GM19238 (cell line): ENCODE data around the gene RBM20.
"Not testable (repeated sequence)": the region's sequence is repeated elsewhere in the genome, so short reads cannot be mapped to it uniquely, and the experiment has no call there.

Experiments used
- DNase-seq: peaks from one replicate; pipeline ENCODE4 v3.0.0; 2011; ENCODE audit warnings: low spot score; ENCODE audit not compliant: insufficient read length

Gene RBM20

GRCh38 chr10:110704906-110705476 lies 60.9 kb downstream of the RBM20 start:
- DNase-seq = no peak

- not testable (repeated sequence) for DNase-seq
Measured at GRCh38 chr10:110705596-110705995, 61.5 kb downstream of the RBM20 start.

- no peak for DNase-seq
Measured at GRCh38 chr10:110706690-110707098, 62.6 kb downstream of the RBM20 start.

DNA sequence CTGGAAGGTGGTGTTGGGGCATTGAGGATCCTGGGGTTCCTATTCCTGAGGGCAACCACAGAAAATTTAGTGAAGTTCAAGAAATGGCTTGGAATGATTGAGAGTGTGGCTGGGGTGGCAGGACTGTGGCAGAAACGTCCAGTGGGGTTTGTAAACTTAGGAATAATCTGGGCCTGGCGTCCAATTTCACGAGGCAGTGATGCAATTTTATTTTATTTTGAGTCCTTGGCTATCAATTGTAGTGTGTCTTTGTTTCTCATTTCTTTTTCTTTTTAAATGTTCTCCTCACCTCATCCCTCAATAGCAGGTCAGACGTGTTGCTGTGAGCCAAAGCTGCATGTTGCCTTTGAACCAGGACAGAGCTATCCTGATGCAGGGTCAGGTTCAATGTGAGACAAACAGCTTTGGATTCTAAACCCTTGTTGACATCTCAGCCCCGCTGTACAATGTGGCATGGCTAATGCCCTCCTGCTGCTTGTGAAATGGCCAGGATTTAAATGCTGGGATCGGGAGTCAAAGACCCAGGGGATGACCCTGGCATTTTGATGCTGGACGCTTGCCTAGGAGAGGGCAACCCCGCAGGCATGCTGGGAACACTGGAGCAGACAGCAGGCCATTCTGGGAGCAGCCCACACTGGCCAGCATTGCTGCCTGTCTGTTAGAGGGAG lies 64.8 kb downstream of the RBM20 start:
- DNase-seq = no peak

DNA sequence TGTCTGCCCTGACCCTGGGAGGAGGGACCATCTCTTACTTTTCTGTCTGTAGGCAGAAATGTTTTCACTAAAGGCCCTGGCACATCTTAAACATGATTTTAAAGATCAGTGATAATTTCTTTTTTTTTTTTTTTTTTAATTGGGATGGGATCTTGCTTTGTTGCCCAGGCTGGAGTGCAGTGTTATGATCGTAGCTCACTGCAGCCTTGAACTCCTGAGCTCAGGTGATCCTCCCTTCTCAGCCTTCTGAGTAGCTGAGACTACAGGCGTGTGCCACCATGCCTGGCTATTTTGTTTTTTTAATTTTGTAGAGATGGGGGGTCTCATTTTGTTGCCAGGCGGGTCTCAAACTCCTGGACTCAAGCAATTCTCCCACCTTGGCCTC lies 65.3 kb downstream of the RBM20 start:
- no peak for DNase-seq

DNA sequence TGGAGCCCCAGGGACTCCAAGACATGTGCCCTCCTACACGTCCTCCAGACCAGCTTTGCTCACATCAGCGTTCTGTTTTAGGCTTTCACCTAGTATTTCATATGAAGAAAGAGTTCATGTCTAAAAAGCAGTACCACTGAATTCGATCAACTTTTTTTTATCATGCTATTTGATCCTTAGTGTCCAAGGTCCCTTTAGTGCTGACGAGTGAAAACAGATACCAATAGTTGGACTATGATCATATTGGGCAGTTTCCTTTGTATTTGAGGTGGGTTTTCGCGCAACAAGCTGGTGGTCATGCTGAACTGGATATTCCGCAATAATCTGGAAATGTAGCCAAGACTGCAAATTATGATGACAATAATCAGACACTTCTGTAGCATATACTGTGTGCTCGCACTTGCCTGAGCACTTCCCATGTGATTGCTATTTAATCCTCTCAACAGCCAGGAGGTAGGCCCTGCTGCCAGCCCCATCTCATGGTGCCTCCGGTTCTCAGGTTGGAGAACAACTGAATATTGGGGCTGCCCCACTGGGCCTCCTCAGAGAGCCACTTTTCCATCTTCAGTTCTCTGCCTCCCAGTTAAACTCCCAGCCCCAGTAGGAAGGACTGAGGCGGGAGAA lies 65.9 kb downstream of the RBM20 start:
- DNase-seq = no peak

DNA sequence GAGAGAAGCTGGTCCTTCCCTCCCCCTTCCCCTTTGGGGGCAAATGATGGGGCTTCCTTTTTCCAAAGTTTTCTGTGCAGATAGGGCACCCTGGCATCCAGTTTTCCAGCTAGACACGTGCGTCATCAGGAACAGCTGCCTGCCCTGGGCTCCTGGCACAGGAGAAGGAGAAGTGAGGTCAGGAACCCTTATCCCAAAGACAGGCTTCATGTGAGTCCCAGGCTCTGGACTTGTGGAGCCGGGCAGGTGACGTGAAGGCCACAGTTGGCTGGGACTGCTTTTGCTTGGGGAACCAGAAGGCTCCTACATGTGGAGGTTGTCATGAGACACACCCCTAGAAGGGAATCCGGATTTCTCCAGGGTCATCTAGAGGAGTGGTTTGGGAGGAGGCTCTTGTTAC lies 66.5 kb downstream of the RBM20 start:
- DNase-seq = no peak

GRCh38 chr10:110711382-110711781 lies 67.2 kb downstream of the RBM20 start:
- DNase-seq = no peak

DNA sequence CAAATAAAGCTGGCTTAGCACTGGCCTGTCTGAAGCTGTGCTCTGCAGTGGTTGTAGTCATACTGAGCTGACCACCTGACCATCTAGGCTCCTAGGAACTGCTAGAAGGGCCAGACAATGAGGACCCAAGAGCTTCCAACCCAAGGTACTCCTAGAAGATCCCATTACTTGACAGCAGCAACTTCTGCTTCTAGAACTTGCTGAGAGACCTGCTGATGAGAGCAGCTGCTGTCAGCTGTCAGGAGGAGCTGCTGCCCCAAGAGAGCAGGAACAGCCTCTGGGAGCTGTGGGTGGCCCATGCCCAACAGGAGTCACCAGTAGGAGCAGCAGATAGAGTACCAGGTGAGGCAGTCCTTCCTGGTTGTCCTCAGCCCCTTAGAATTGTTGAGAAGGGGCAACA lies 70.2 kb downstream of the RBM20 start:
- DNase-seq = no peak

GRCh38 chr10:110717781-110718589 lies 73.8 kb downstream of the RBM20 start:
- no peak for DNase-seq

DNA sequence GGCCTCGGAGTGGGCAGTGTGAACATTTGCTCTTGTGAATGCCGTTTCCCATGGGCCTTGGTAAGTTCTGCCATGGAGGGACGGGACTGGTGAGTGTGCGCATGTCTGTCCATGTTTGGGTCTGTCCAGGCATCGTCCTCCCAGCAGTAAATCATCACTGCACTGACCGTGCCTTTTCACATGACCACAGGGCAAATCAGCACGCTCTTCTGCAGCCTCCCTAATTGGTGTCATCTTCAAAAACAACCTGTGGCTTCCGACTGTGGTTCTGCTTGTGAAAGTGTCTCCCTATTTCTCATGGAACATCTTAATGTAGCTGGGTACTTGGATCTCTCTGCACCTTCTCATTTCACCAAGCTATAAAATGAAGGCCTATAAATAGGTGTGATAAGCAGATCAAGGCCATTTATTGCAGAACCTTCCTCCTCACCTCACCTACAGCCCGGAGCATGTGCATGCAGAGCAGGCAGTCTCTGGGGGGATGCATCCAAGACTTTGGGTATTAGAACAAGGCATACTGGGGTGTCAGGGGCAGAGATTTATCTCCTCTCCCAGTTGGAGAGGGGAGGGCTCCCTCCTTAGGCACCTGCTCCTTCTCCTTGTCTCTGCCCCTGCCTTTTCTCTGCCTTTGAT lies 77.4 kb downstream of the RBM20 start:
- no peak for DNase-seq

DNA sequence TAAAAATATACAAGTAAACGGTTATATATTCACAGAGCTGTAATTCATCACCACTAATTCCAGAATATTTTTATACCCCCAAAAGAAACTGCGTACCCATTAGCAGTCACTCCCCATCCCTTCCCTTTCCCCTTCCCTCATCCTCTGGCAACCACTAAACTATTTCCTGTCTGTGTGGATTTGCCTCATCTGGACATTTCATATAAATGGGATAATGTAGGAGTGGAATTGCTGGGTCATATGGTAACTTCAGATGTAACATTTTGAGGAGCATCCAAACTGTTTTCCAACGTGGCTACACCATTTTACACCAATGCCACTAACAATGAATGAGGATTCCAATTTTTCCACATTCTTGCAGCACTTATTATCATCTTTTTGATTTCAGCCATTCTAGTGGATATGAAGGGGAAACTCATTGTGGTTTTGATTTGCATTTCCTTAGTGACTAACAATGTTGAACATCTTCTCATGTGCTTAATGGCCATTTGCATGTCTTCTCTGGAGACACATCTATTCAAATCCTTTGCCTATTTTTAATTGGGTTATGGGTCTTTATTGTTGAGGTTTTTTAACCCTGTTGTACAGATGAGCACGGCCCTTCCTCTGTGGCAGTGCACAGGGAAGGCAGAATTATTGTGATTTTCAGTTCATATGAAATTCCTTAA lies 79.2 kb downstream of the RBM20 start:
- DNase-seq = no peak

DNA sequence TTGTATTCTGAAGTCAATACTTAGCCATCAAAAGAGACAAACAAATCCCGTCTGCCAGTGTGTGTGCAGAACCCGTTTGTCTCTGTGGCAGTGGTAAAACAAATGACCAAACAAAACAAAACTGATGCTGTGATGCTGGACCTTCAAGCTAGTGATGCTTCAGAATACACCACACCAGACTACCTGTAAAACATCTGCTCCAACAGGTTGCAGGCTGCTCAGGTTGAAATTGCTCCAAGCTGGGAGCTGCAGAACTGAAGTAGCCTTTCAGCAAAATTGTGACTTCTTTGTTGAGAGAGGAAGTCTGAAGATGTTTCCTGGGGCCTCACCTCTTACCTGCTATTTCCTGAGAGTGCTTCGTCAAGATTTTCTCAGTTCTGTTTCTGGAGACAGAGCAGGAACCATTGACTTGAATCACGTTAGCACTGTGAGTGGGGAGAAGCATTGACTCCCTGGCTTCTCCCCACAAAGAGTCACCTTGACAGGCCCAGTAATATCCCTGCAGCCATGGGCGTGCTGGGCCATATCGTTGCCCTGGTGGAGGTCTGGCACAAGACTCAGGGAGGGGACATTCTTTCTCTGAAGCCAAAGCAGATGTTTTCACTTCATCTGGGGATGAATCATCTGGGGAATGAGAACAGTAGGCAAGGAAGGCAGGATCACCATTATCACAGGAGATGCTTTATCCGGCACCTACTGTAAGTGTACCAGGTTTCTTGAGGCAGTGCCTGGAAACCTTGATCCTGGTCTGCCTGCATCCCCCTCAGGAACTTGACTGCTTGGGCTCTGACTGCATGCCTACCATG lies 80.2 kb downstream of the RBM20 start:
- no peak for DNase-seq

DNA sequence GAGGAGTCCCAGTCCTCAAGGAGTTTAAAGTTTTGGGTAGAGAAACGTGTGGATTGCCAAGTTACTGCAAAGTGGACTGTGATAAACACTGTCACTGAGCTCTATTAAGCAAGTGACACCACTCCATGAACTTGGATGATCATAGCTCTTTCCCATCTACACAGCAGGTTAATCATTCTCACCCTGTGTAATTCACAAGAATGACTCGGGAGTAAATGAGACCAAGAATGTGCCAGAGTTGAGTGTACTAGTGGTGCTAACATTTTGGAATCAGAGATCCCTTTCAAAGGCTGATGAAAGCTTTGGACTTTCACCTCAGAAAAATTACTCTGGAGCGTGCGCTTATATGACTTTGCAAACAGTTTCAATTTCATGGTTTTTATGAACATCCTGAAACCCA lies 80.8 kb downstream of the RBM20 start:
- DNase-seq = no peak

DNA sequence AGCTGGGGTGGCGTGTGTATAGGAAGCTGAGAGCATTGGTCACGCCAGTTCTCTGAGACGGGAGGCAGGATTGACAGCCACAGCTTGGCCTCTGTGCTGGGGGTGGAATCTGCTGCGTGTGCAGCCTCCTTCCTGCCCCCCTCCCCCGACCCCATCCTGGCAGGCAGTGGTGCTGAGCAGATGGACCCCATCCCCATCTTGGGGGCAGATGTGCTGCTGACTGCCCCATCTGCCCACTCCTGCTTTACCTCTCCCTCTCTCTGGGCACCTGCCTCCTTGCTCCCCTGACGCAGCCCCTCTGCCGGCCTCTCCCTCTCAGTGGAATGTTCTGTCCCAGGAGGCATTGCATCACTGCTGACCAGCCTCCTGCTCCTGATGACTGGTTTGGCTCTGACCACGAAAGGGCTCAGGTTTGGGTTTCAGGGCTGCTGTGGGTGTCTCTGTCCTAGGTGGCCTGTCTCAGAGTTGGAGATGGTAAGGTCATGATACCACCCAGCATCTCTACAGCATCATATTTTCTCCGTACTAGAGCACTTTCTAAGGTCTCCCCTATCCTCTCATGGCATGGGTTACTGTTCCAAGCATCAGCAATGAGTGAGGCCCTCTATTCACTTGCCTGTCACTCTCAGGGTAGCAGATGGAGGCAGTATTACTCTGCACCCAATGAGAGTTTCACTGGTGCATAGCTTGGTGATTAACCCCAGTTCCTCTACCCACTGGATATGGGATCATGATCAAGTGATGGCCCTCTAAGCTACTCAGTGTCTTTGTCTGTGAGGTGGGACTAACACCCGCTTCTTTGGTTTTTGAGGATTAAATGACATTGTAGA lies 81.9 kb downstream of the RBM20 start:
- no peak for DNase-seq

DNA sequence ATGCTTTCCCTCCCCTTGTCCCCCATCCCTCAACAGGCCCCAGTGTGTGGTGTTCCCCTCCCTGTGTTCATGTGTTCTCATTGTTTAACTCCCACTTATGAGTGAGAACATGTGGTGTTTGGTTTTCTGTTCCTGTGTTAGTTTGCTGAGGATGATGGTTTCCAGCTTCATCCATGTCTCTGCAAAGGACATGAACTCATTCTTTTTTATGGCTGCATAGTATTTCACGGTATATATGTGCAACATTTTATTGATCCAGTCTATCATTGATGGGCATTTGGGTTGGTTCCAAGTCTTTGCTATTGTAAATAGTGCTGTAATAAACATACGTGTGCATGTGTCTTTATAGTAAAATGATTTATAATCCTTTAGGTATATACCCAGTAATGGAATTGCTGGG lies 83.6 kb downstream of the RBM20 start:
- DNase-seq = not testable (repeated sequence)

DNA sequence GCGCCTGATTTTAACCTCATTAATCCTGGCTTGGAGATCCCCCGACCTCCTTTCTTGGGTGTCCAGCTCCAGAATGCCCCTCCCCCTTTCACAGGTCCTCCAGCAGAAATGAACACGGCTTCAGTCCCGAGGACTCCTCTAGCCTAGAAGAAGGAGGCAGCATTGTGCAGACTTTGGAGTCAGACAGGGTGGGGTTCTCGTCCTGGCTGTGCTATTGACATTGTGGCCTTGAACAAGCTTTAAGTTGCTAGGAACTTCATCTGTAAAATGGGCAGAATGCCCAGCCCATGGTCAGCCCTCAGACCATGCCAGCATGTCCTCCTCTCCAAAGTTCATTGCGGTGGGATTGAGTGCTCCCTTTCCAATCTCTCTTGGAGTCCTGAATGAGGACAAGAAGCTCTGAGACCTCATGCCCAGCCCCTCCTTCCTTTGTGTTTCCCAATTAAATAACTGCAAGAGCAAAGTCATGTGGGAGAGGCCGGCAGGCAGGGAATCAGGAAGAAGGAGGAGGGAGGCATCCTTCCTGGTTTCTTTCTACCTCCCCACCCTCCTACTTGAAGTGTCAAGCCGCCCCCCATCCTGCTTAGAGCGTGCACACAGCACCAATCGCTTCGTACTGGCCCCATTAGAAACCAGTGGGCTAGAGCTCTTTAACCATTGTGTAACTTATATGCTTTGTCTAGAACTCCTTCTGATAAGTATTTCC lies 86.4 kb downstream of the RBM20 start:
- no peak for DNase-seq

DNA sequence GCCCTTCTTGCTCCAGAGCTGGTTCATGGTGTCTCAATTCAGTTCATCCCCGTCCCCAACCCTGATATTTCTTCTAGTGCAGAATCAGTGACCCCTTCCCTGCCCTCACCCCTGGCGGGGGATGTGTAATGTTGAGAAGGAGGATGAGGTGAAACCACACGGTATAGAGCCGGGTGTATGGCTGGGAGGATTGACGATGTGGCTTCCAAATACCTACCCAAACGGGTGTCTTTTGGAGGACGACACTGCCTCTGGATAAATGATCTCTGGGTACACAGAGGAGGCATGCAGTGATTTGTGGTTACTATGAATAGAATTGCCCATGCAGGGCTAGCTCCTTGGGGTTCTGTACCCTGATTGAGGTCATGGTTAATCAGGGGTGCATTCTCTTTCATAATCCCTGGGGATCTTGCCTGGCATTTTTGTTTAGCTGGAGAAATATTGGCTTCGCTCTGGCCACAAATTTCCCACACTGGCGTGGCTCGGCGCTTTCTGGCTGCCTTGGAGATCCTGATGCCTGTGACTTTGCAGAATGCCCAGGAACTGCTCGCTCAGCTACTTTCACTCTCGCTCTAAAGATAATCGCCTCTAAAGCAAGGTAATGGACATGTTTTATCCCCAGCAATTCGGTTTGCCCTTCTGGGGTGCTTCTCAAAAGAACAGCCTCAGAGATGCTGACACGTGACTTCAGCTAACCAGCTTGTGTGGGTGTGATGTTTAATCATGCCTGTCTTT lies 89.2 kb downstream of the RBM20 start:
- DNase-seq = no peak
